ENCODE data around the gene METTL6.
"Not testable (repeated sequence)": the region's sequence is repeated elsewhere in the genome, so short reads cannot be mapped to it uniquely, and the experiment has no call there.

METTL6 gene

DNA sequence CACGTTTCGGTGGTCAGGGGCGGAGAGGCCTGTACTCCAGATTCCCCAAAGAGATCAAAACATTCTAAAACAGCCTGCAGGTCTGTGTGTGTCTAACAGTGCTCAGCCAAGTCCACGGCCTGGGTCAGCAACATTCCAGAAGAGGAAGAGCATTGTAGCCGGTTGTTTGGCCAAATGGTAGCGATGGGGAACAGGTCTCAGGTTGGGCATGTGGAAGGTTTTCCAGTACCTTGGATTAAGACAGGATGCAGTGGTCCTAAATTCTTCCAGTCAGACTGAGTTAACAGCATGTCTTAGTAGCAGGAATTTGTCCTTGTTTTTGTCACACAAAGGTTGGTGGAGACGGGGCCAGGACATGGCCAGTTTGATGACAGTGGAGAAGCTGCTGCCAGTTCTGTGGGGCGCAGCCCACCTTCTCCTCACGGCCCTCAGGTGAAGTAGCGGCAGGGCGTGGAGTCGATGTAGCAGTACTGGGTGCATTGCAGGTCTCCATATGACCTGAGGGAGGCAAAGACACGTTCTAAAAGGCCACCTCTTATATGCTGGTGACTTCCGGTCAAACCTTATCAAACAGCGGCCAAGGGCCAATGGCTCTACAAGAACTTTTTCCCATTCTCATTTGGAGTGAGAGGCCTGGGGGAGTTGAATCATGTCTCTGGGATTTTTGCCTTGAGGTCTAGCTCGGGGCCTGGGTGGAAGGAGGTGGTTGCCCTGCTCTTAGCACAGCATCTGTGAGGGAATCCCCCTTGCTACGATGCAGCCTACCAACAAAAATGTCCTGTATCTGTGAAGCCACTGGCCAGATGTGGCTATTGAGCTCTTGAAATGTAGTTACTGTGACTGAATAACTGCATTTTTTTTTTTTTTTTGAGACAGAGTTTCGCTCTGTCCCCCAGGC, 24.1 kb upstream of the METTL6 start:
- DNase-seq (ENCODE audit: low read depth in 4 of 4, low spot score in 1 of 4) = no peak

DNA sequence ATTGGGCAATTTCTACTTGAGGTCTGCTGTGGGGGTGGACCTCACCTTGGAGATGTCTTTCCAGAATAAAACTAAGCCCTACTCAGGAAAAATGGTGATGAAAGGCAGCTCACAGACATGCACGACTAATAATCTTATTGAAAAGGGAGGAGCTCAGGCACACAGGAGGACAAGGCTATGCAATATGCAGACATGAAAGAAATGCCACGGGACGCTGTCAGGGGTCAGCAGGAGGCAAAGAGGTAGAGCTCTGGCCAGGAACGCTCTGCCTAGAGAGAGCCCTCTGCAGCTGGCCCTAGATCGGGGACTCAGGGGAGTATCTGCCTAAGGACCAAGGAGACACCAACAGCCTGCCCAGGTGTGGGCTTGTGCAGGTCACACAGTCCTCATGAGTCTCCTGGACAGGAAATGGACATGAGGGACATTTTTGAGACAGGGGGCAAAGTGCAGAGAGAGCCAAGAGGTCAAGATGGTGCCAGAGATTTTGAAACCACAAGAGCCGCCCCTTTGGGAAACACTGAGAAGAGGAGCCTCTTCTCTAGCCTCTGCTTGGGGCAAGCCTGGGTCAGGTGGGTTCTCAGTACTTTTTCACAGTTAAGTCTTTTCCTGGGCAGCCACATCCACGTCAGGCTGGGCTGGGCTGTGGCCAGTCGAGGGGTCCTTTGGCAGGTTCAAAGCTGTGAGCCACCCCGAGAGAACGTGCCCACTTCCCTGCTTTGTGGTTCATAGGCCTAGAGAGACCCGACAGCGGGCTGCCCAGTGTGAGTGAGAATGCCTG, 23.3 kb upstream of the METTL6 start:
- DNase-seq (ENCODE audit: low read depth in 4 of 4, low spot score in 1 of 4) = no peak

DNA sequence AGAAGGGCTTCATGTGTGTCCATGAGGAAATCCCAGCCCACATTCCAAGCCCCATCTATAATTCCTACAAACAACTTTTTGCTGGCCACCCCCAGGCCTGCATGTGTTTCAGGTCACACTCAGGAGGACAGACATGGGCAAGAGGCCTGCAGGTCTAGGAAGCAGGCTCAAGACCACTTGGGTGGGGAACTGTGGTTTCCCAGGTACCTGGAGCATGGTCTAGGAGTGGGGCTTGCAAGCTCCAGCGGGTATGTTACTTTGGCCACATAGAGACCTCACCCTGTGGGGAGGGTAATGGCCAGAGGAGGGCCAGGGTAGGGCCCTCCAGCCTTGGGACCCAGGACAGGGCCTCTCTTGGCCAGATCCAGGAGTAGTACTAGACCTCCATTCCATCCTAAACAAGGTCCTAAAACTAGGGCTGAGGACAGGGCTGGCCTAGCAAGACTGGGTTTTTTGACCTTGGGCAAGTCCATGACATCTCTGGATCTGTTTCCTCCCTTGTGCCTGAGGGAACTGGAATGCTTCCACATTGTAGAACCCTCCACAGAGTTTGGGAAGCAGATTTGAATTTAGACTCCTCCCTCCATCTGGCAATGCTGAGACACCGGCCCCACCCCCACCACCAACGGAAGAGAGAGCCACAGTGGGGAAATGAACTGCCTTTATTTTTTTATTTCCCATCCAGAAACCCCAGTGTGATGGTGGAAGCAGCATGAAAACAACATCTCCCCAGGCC, 22.3 kb upstream of the METTL6 start:
- no peak for DNase-seq (ENCODE audit: low read depth in 4 of 4, low spot score in 1 of 4)

DNA sequence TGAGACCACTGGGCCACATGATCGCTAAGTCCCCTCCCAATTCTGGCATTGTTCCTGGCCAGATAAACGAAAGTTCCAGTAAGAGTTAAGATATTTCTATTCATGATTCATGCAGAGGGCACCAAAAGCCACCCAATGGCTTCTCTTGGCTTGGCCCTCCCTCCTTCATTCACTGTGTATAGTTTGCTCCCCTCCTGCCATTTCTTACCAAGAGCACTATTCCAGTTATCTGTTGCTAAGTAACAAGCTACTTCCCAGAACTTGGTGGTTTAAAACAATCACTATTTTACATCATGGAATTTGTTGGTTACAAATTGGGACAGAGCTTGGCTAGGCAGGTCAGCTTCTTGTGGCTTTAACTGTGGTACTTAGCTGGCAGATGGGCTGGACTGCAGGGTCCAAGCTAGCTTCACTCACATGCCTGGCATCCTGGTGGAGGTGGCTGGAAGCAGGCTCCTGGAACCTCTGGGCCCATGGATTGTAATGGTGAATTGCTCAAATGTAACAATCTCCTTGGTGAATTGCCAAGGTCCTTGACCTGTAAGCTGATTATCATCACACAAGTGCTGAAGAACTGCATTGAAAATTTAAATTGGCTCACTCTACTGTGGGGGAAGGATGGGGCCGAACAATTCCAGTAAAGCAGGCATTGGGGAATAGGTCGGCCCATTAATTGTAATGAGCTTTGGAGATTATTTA, 16.6 kb upstream of the METTL6 start:
- DNase-seq (ENCODE audit: low read depth in 4 of 4, low spot score in 1 of 4) = no peak

DNA sequence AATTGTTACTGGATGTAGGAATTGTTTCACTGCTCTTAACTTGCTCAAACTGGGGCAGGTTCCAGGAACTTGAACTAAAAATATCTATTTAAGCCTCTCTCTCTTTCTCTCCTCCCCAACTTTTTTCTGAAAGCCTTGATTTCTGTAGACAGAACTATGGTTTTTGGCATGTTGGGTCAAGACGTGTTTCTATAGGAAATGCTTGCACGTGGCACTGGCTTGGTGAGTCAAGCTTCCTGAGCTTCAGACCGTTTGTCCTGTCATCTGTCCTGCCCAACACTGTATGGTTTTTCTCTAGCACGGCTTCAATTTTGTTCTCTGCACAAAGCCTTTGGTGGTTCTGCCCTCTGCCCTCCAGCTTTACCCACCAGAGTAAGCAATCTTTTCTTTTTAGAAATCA, 13.5 kb upstream of the METTL6 start:
- DNase-seq (ENCODE audit: low read depth in 4 of 4, low spot score in 1 of 4) = no peak

DNA sequence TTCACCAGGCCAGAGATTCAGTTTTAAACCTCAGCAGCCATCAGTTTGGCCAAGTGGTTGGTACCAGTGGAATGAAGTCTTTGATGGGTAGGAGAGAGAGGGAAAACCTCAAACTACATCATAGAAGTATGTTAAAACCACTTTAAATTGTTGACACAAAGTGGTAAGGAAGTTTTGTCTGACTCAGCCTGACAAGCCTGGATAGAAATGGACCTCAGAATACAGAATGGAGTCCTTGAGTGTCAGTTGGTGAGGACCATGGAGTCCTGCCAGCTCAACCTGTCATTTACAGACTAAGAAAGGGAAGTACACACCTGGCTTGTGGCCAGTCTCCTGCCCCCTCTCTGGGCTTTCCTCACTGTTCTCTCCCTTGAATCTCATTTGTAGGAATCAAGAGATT, 12.1 kb upstream of the METTL6 start:
- DNase-seq (ENCODE audit: low read depth in 4 of 4, low spot score in 1 of 4) = no peak

DNA sequence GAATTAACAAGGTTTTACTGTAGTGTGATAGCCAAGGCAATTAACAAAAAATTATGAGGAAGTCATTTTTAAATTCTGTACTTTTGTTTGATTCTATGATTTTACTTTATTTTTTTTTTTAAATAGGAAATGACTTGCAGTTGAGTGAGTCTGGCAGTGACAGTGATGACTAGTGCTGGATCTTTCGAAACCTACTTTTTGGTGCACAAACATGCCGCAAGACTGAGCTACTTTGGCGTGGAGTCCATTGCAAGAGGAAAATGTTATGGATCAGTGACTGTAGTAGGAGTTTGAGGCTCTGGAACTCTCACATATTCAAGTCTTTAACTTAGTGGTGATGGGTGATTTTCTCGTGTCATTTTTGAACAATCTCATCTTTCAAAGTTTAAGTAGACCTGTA, 11.6 kb upstream of the METTL6 start:
- no peak for DNase-seq (ENCODE audit: low read depth in 4 of 4, low spot score in 1 of 4)

DNA sequence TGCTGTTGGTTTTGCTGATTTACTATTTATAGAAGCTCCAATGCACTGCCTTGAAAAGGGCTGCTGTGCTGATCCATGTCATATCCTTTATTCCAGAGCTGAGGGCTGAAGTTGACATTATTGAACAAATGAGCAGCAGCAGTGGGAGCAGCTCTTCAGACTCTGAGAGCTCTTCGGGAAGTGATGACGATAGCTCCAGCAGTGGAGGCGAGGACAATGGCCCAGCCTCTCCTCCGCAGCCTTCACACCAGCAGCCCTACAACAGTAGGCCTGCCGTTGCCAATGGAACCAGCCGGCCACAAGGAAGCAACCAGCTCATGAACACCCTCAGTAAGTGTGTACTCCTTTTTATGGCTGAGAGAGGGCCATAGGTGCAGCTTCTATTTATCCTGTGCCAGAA, 8.9 kb upstream of the METTL6 start:
- DNase-seq (ENCODE audit: low read depth in 4 of 4, low spot score in 1 of 4) = no peak

DNA sequence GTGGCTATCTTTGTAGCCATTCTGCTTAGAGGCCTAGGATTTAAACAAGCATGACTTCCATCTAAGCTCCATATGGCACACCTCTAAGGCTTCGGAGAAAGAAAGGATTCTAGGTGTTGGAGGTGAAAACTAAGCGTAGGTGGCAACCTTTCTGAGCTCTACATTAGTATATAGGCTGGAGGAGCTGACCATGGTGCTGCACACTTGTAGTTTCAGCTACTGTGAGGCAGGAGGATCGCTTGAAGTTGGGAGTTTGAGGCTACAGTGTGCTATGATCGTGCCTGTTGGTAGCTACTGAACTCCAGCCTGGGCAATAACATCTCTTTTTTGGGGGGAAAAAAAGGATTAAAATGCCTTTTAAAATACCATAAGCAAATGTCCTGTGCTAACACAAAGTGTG, 7.4 kb upstream of the METTL6 start:
- DNase-seq (ENCODE audit: low read depth in 4 of 4, low spot score in 1 of 4) = no peak

DNA sequence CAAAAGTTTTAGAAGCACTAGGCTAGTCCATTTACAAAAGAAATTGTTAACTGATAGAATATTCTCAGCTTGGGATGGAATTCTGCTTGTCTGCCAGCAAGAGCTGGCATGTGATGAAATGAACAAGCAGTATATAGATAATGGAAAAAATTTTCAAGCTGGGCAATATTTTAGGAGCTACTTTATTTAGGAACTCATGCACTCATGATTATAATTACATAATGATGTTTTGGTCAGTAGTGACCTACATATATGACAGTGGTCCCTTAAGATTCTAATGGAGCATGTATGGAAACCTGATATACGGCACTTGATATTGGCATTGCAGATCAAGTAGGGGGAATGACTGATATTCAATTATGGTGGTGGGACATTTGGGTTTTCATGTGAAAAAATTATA, 6.2 kb upstream of the METTL6 start:
- DNase-seq (ENCODE audit: low read depth in 4 of 4, low spot score in 1 of 4) = no peak

DNA sequence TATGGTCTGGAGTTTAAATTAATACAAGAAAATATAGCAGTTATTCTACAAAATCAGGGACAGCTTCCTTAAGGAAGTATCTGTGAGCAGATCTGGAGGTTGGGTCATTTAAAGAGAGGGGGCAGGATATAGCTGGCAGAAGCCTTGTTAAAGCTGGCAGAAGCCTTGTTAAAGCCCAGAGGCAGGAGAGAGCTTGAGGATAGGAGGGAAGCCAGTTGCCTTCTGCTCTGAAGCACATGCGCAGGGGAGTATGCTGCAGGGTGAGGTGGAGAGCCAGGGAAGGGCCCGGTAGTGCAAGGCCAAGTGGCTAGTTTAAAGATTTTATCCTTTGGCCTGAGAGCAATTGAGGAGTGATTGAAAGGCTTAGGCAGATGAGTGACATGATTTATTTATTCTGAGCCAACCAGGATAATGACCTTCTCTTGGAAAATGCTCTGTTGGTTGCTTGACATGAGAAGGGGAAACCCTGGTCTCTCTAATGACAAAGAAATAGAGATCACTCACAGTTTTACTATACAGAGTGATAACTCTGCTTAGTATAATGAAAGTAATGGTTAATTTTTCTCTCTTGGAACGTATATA, 4.0 kb upstream of the METTL6 start:
- no peak for DNase-seq (ENCODE audit: low read depth in 4 of 4, low spot score in 1 of 4)

DNA sequence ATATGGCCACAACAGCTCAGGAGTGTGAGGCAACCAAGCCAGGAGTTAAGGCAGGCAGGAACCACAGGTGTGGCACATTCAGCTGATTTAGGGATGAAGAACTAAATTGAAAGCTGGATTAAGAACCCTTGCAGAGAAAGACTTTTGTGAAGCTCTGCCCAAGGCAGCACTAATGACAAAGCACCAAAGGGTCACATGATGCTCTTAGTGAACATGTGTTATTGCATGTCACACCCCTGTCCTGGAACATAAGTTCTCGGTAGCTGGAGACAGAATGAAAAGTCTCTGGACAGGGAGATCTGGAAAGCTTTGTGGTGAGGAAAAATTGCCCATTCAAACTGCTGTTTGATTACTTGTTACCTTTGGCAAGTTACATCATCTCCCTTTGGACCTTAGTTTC, 3.3 kb upstream of the METTL6 start:
- DNase-seq (ENCODE audit: low read depth in 4 of 4, low spot score in 1 of 4) = no peak

DNA sequence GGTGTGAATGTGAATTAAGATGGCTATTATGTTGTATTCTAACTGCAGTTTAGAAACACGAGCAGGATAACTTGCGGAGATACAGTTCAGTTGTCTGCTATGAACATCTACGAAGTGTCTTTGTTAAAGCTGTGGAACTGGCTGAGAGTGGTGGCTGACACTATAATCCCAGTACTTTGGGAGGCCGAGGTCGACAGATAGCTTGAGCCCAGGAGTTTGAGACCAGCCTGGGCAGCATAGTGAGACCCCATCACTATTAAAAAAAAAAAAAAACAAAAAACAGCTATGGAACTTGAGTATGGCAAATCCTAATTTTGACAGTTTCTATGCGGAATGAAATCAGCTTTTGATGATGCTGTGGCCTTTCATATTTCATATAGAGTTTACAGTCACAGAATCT, 1.7 kb upstream of the METTL6 start:
- no peak for DNase-seq (ENCODE audit: low read depth in 4 of 4, low spot score in 1 of 4)

DNA sequence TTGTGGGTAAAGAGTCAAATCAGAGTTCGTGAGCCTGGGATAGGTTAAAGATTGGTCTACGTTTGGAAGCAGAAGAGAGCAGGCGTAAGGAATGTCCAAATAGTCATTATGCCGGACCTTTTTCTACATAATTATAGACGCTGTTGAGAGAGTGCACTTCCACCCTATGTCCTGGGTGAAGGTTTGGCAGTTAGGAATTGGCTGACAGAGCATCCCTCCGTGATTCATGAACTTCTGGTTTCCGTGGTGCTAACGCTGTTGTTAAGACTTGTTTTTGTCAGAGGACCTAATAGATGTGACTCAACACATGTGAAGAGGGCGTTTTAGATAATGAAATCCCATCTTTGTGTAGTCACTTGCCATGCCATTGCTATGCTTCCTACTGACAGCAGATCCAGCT, 1.2 kb upstream of the METTL6 start:
- DNase-seq (ENCODE audit: low read depth in 4 of 4, low spot score in 1 of 4) = no peak

DNA sequence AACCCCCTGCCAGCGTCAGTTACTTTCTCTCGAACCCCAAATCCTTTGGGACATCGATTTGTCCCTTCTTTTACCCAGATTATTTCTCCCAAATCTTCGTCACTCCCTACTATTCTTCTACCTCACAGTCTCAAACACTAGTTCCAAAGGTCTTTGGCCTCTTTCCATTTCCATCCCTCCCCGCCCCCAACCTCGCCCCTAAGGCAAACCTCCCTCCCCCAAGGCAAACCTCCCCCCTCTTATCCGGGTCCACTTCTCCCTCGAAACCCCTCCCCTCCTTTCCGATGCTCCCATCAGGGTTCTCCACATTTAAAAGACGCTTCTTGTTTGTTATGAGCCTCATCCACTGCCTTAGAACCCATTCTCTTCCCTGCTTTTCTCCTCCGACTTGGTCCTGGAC, 637 bp upstream of the METTL6 start:
- DNase-seq (ENCODE audit: low read depth in 4 of 4, low spot score in 1 of 4) = no peak

DNA sequence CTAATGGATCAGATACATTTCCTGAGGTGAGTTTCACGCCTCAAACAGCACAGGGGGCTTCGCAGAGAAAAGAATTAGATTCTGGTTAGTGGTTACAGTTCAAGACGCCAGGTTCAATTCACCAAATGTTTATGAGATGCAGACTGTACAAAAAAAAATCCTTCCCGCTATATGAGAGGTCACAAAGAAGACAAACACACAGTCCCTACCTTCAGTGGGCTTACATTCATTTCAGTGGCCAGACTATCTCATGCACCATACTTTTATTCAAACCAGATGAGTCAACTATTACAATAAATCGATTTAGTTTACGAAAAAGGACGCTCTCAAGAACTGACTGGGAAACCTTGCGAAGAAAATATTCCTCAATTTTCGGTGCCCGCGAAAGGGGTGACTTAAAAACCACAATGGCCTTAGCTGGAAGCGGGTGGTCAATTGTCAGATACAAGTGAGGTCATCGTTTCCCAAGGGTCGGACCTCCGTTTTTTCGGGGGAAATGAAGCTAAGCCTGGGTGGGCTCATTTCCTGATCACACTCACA, 695 bp downstream of the METTL6 start:
- DNase-seq (ENCODE audit: low read depth in 4 of 4, low spot score in 1 of 4) = no peak

DNA sequence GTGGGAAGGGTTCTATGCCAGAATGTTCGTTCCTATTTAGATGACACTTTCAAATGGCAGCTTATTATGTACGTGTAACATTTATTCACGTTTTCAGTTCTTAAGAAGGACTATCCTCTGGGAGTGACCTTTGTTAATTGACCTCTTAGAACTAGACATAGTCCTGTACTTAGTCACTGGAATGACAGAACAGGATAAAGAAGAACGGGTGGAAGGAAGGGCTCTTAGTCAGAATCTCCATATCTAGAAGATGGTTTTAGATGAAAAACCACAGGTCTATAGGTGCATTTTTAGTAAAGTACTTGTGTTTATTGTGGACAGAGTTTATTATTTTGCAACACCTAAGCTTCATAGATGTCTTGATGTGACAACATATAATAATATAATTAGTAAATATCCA, 6.5 kb downstream of the METTL6 start:
- DNase-seq (ENCODE audit: low read depth in 4 of 4, low spot score in 1 of 4) = no peak

DNA sequence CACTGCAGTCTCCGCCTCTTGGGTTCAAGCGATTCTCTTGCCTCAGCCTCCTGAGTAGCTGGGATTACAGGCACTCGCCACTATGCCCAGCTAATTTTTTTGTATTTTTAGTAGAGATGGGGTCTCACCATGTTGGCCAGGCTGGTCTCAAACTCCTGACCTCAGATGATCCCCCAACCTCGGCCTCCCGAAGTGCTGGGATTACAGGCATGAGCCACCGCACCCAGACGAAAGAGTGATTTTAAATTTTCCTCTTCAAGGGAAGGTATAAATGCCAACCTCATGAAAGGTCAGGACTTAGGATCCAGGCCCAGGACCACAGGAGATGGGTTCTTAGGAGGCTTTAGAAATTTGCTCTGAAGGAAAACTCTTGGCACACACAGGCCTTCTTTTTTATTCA, 16.4 kb downstream of the METTL6 start:
- DNase-seq (ENCODE audit: low read depth in 4 of 4, low spot score in 1 of 4) = not testable (repeated sequence)

DNA sequence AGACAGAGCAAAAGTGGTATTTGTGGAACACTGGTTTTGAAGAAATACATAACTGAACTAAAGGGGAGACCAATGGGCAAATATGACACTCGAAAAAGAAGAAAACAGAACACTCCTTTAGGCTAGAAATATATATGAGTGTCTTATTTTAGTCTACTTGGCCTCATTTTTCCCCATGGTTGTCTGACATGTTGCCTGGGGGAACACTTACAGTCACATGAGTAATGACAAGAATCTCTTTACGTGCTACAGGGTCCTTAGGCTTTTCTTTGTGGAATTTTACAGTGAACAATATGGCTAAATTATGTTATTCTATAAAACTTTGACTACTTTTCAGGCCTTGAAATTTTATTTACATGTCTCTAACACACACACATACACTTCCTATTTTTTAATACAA, 17.6 kb downstream of the METTL6 start:
- no peak for DNase-seq (ENCODE audit: low read depth in 4 of 4, low spot score in 1 of 4)

DNA sequence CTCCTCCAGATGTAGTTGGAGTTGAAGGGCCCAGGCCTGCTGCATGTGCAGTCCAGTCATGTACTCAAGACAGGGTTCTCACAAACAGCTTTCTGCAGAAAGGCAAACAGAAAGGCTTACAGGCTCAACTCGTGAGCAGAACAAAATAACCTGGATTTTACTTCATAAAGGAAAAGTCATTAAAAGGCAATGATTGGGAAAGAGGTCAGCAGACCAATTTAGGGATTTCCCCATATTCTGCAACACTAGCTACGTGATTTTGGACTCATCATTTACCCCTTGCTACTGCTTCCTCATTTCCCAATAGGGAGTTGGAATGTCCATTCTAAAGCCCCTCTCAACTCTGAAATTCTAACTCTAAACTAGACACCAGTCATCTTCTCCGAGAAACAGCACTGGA, 18.1 kb downstream of the METTL6 start:
- no peak for DNase-seq (ENCODE audit: low read depth in 4 of 4, low spot score in 1 of 4)
